GM18867 (cell line): ENCODE results near the gene SPTLC1.
"Not testable (repeated sequence)": the region's sequence is repeated elsewhere in the genome, so short reads cannot be mapped to it uniquely, and the experiment has no call there.

Experiments used
- ATAC-seq: cut with Tn5 transposase; IDR thresholded peaks from one replicate; pipeline ENCODE4 v1.9.1; 2021; ENCODE audit warnings: mild to moderate bottlenecking, moderate library complexity; ENCODE audit not compliant: unreplicated experiment

Gene SPTLC1

DNA sequence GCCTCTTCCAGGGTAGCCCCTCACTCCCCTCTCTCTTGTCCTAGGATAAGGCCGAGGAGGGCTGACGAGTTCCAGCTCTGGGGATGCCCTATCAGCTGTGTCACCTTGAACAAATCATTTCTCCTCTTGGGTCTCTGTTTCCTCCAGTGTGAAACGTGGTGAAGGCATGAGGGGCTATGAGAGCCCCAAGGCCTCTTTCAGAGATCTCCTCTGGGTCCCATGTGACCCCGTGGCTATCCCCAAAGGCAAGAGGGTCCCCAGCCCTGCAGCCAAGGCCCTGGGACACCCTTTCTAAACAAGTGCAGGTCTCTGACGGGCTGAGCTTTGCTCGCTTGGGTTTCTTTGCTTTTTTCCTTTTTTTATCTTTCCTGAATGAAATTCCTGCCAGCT lies 25.5 kb upstream of the SPTLC1 start:
- ATAC-seq, result no peak

DNA sequence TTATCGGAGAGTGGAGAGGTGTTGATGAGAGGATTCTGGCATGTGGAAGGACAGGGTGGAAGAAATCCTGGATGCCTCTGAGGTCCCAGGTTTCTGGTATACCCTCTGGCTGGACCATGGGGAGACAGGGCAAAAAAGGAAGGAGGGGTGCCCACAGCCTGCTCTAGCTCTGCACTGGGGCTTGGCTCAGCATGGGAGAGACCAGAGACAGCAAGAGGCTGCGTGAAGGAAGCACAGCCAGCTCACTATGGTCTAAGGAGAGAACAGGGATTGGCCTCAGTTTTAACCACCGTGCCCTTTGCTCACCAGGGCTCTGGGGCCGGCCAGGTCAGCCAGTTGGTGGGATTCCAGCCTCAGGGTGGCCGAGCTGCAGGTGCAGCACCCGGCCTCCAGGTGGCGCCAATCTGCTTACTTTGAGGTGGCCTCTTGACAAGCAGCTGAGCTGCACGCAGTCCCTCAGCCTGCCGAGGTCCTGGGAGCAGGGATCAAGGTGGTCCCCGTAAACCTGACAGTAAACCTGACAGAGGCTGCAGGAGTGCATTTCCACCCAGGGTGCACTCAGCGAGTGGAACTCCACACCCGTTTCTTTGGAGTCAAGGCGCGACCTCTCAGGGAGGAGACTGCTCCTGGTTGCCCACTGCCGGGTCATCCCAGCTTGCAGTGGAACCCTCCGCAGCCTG lies 25.0 kb upstream of the SPTLC1 start:
- ATAC-seq, result peak; percentile 63

- ATAC-seq, result not testable (repeated sequence)
Observed at GRCh38 chr9:92138960-92139540, 23.8 kb upstream of the SPTLC1 start.

DNA sequence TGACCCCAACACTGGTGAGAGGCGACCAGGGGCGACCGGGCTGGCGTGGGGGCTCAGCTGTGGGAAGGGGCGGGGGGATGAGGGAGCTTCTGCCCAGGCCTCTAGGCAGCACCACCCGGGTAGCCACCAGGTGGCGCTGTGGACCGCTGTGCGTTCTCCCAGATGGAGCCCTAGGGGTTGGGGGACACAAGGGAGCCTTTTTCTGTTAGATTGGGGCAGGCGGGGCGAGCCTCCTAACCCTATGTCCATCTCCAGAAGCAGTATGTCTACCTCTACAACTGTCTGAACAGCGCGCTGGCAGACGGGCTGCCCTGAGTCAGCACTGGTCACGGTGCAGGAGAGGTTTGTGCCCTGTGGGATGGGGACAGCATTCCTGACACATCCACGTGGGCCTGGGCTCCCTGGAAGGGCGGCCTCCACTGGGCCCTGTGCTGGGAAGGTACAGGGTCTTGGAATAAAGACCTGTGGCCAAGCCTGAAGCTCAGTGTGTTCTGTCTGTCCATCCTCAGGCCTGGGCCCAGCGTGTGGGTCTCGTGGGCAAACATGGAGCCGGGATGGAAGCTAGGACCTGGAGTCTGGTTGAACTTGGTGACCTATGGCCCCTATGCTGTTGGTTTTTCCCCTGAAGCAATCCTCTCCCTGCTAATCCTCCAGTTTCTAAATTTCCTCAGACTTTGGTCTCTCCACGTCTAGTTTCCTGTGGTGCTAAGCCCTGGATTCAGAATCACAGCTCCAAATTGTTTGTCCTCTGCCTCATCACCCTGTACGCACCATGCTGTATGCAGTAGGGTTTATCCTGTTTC lies 23.1 kb upstream of the SPTLC1 start:
- no peak for ATAC-seq

DNA sequence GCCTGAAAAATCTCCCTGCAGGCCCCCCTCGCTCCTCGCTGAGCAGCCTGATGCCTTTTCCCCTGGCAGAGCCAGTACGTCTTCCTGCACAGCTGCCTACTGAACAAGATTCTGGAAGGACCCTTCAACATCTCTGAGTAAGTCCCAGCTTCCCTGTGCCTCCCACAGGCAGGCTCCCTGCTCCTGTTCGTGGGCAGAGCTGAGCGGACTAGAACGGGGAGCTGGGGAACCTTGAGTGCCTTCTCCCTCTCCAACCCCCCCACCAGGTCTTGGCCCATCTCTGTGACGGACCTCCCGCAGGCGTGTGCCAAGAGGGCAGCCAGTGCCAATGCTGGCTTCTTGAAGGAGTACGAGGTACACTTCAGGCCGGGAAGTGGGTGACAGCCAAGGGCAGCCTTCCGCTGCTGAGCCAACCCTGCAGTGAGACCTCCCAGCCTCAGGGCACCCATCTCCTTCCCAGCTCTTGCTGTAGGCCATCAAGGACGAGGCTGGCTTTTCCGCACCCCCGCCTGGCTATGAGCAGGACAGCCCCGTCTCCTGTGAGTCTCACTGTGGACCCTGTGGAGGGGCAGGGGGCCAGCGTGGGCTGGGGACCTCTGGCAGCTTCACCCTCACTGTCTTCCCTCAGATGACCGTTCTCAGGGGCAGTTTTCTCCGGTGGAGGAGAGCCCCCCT lies 21.1 kb upstream of the SPTLC1 start:
- no peak for ATAC-seq

GRCh38 chr9:92135576-92135975 lies 20.4 kb upstream of the SPTLC1 start:
- ATAC-seq, result no peak

DNA sequence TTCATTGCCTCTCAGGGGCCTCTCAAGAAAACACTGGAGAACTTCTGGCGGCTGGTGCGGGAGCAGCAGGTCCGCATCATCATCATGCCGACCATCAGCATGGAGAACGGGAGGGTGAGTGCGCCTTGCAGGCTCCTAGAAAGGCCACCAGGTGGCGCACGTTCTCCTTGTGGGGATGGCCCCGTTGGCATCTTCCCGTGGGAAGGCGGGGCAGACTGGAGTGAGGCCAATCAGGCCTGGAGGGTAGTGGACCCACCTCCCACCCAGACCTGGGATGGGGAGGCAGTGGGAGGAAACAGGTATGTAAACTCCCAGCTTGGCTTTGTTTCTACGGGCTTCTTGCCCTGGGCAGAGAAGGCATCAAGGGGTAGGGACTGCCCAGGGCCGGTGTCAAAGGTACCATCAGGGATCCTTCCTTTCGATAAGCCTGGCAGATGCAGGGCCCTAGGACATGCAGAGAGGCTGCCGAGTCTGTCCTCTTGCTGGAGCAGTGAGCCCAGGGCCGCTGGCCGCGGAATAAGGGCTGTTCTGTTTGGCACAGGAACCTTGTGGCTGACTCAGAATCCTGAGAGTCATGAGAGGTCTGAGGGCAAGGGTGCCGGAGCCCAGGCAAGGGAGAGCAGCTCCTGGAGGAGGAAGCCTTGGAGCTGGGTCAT lies 18.9 kb upstream of the SPTLC1 start:
- ATAC-seq, result peak; percentile 83

DNA sequence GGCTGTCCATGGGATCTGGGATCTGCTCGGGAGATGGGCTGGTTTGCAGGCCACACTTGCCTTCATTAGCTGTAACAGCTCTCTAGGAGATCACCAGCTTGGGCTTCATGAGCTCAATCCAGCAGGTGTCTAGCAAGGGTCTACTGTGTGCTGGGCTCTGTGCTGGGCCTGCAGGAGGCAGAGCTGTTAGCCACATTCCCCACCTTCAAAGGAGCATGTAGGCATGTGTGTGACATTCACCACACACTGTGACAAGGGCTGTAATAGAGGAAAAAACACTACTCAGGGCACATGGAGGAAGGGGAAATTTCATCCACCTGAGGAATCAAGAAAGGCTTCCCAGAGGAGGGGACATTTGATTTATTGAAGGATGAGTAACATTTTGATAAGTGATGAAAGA lies 17.7 kb upstream of the SPTLC1 start:
- not testable (repeated sequence) for ATAC-seq

DNA sequence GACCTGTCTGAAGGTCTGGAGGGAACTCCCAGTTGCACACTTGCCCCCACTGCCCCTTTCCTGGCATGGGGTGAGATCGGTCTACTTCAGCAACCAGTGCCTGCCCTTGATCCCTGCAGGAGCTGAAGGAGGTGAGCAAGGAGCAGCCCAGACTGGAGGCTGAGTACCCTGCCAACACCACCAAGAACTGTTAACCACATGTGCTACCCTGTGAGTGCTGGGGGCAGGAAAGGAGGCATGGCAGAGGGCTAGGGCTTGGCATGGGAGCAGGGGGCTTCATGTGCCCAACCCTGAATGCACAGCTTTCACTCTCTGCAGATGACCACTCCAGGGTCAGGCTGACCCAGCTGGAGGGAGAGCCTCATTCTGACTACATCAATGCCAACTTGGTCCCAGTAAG lies 17.3 kb upstream of the SPTLC1 start:
- ATAC-seq, result no peak

- no peak for ATAC-seq
Observed at GRCh38 chr9:92122800-92123199, 7.6 kb upstream of the SPTLC1 start.

- no peak for ATAC-seq
Observed at GRCh38 chr9:92122061-92122460, 6.8 kb upstream of the SPTLC1 start.

DNA sequence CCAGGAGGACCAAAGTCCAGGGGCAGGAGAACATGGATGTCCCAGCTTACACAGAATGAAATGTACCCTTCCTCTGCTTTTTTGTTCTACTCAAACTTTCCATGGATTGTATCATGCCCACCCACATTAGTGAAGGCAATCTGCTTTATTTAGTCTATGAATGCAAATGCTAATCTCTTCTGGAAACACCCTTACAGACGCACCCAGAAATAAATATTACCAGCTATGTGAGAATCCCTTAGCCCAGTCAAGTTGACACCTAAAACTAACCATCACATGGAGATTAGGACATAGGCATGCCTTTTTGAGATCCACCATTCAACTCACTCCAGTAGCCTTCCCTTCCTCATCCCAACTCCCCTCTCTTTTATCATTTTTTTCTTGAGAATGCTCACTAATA lies 6.1 kb upstream of the SPTLC1 start:
- ATAC-seq, result no peak

DNA sequence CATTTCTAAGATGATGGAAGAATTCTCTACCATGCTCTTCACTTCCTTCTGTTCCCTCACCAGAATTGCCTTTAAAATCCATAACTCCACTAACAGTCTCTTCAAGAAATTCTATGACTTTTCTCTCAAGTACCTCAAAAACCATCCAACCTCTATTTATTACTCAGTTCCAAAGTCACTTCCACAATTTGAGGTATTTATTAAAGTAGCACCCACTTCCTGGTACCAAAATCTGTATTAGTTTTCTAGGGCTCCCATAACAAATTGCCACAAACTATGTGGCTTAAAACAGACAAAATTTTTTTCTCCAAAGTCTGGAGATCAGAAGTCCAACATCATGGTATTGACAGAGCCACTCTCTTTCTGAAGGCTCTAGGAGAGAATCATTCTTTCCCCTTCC lies 4.9 kb upstream of the SPTLC1 start:
- no peak for ATAC-seq

- no peak for ATAC-seq
Observed at GRCh38 chr9:92119586-92119985, 4.4 kb upstream of the SPTLC1 start.

DNA sequence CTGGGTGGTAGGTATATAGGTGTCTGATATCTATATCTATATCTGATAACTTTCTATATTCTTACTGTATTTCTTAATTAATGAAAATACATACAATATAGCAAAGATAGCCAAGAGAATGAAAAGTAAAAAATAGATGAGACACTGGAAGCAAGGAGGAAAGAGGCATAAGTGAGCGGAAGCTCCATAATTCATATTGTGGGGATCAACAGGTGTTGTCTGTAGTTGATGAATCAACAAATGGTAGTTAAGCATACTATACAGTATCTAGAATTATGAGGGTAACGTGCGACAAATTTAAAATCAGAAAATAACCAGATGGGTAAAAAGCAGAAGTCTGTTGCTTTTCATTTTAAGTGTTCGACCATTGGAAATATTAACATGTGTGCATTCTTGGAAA lies 7.1 kb downstream of the SPTLC1 start:
- ATAC-seq, result no peak

DNA sequence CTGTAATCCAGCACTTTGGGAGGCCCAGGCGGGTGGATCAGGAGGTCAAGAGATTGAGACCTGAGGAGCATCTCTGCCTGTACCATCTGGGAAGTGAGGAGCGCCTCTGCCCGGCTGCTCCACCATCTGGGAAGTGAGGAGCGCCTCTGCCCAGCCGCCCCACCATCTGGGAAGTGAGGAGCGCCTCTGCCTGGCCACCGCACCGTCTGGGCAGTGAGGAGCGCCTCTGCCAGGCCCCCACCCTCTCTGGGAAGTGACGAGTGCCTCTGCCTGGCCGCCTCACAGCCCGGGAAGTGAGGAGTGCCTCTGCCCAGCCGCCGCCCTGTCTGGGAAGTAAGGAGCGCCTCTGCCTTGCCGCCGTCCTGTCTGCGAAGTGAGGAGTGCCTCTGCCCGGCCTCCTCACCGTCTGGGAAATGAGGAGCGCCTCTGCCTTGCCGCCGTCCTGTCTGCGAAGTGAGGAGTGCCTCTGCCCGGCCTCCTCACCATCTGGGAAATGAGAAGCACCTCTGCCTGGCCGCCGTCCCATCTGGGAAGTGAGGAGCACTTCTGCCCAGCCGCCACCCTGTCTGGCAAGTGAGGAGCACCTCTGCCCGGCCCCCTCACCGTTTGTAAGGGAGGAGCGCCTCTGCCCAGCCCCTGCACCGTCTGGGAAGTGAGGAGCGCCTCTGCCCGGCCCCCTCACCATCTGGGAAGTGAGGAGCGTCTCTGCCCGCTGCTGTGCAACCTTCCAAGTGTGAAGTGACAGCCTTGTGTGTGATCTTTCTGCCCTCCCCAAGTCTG lies 9.6 kb downstream of the SPTLC1 start:
- ATAC-seq, result not testable (repeated sequence)

DNA sequence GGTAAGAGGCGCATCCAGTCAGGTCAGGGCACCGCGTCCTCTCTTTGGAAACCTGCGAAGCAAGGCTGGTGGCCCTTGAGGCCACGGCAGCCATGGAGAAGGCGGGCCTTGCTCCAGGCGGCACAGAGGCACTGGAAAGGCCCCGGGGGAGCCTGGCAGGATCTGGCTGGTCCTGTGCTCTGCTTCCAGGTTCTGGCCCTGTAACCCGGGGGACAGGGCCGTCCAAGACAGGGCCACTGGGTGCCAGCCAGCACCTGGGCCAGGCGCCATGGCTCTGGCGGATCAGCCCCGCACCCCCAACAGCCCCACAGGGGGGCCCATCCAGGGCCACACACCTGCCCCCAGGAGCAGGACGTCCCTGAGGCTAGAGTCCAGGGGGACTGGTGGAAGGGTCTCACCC lies 11.6 kb downstream of the SPTLC1 start:
- not testable (repeated sequence) for ATAC-seq

- no peak for ATAC-seq
Observed at GRCh38 chr9:92100237-92100911, 14.8 kb downstream of the SPTLC1 start.

GRCh38 chr9:92098638-92099037 lies 16.6 kb downstream of the SPTLC1 start:
- no peak for ATAC-seq

- ATAC-seq, result no peak
Observed at GRCh38 chr9:92097997-92098482, 17.2 kb downstream of the SPTLC1 start.
